ENCODE results near the gene TNFRSF12A.

Gene TNFRSF12A

GRCh38 chr16:2987286-2987685 lies 32.9 kb upstream of the TNFRSF12A start:
- Histone ChIP-seq H3K4me3 (ENCODE audit: low read depth, low read length) (no peak overlapping the region), H3K4me1 (ENCODE audit: control insufficient read depth, insufficient read depth, low read length) (peaks cover 51% of the 10 kb centered on the region), H3K27ac (ENCODE audit: low read depth, low read length) (no peak overlapping the region), H3K9ac (ENCODE audit: low read length) (no peak overlapping the region), H3K36me3 (ENCODE audit: control insufficient read depth, insufficient read depth, low read length) (no peaks in the 10 kb centered on the region), H3K9me3 (ENCODE audit: control insufficient read depth, insufficient read depth, low read depth, low read length) (no peaks in the 10 kb centered on the region), H3K27me3 (ENCODE audit: control insufficient read depth, insufficient read depth, low read length) (no peaks in the 10 kb centered on the region)

- Histone ChIP-seq H3K36me3 (ENCODE audit: control insufficient read depth, insufficient read depth, low read length) (no peaks in the 10 kb centered on the region), H3K27ac (ENCODE audit: low read depth, low read length) (no peak overlapping the region), H3K27me3 (ENCODE audit: control insufficient read depth, insufficient read depth, low read length) (no peaks in the 10 kb centered on the region), H3K4me3 (ENCODE audit: low read depth, low read length) (no peak overlapping the region), H3K4me1 (ENCODE audit: control insufficient read depth, insufficient read depth, low read length) (peaks cover 47% of the 10 kb centered on the region), H3K9me3 (ENCODE audit: control insufficient read depth, insufficient read depth, low read depth, low read length) (no peaks in the 10 kb centered on the region), H3K9ac (ENCODE audit: low read length) (no peak overlapping the region)
Observed at GRCh38 chr16:2987833-2988232, 32.3 kb upstream of the TNFRSF12A start.

- no peak overlapping the region for H3K9ac ChIP-seq (ENCODE audit: low read length)
- no peaks in the 10 kb centered on the region for H3K27me3 ChIP-seq (ENCODE audit: control insufficient read depth, insufficient read depth, low read length)
- no peaks in the 10 kb centered on the region for H3K36me3 ChIP-seq (ENCODE audit: control insufficient read depth, insufficient read depth, low read length)
- no peaks in the 10 kb centered on the region for H3K9me3 ChIP-seq (ENCODE audit: control insufficient read depth, insufficient read depth, low read depth, low read length)
- no peak overlapping the region for H3K4me3 ChIP-seq (ENCODE audit: low read depth, low read length)
- H3K27ac ChIP-seq (ENCODE audit: low read depth, low read length) = no peak overlapping the region
- H3K4me1 ChIP-seq (ENCODE audit: control insufficient read depth, insufficient read depth, low read length) = peaks cover 43% of the 10 kb centered on the region
Observed at GRCh38 chr16:2988590-2989099, 31.5 kb upstream of the TNFRSF12A start.

DNA sequence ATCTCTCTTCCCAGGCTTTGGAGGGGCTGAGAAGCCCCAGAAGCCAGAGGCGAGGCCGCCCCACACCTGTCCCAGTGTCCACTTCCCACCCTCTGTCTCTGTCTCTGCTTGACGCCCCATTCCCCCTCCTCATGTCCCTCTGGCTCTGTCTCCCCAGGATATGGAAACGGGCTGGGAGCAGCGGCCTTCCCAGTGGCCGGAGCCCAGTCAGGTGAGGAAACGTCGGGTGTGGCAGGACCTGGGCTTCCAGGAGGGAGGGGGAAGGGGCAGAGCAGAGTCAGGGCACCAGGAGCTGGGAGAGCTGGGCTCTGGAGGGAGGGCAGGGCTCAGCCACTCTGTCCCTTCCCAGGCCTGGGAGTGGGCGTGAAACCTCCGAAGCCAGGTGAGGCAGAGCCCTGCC lies 29.3 kb upstream of the TNFRSF12A start:
- no peak overlapping the region for H3K27ac ChIP-seq (ENCODE audit: low read depth, low read length)

GRCh38 chr16:2991566-2992261 lies 28.5 kb upstream of the TNFRSF12A start:
- no peak overlapping the region for H3K27ac ChIP-seq (ENCODE audit: low read depth, low read length)
- no peaks in the 10 kb centered on the region for H3K27me3 ChIP-seq (ENCODE audit: control insufficient read depth, insufficient read depth, low read length)
- no peaks in the 10 kb centered on the region for H3K36me3 ChIP-seq (ENCODE audit: control insufficient read depth, insufficient read depth, low read length)
- no peak overlapping the region for H3K9ac ChIP-seq (ENCODE audit: low read length)
- H3K9me3 ChIP-seq (ENCODE audit: control insufficient read depth, insufficient read depth, low read depth, low read length) = no peaks in the 10 kb centered on the region
- peaks cover 42% of the 10 kb centered on the region for H3K4me1 ChIP-seq (ENCODE audit: control insufficient read depth, insufficient read depth, low read length)
- H3K4me3 ChIP-seq (ENCODE audit: low read depth, low read length) = no peak overlapping the region

More for the DNA sequence above, 29.3 kb upstream of the TNFRSF12A start:
- peaks cover 40% of the 10 kb centered on the region for H3K4me1 ChIP-seq (ENCODE audit: control insufficient read depth, insufficient read depth, low read length)
- no peak overlapping the region for H3K4me3 ChIP-seq (ENCODE audit: low read depth, low read length)
- no peaks in the 10 kb centered on the region for H3K36me3 ChIP-seq (ENCODE audit: control insufficient read depth, insufficient read depth, low read length)
- H3K9me3 ChIP-seq (ENCODE audit: control insufficient read depth, insufficient read depth, low read depth, low read length) = no peaks in the 10 kb centered on the region
- no peaks in the 10 kb centered on the region for H3K27me3 ChIP-seq (ENCODE audit: control insufficient read depth, insufficient read depth, low read length)
- H3K9ac ChIP-seq (ENCODE audit: low read length) = no peak overlapping the region

GRCh38 chr16:2992383-2993081 lies 27.6 kb upstream of the TNFRSF12A start:
- Histone ChIP-seq H3K9ac (ENCODE audit: low read length) (no peak overlapping the region), H3K36me3 (ENCODE audit: control insufficient read depth, insufficient read depth, low read length) (no peaks in the 10 kb centered on the region), H3K4me3 (ENCODE audit: low read depth, low read length) (no peak overlapping the region), H3K27me3 (ENCODE audit: control insufficient read depth, insufficient read depth, low read length) (no peaks in the 10 kb centered on the region), H3K9me3 (ENCODE audit: control insufficient read depth, insufficient read depth, low read depth, low read length) (no peaks in the 10 kb centered on the region), H3K4me1 (ENCODE audit: control insufficient read depth, insufficient read depth, low read length) (peaks cover 43% of the 10 kb centered on the region), H3K27ac (ENCODE audit: low read depth, low read length) (no peak overlapping the region)

DNA sequence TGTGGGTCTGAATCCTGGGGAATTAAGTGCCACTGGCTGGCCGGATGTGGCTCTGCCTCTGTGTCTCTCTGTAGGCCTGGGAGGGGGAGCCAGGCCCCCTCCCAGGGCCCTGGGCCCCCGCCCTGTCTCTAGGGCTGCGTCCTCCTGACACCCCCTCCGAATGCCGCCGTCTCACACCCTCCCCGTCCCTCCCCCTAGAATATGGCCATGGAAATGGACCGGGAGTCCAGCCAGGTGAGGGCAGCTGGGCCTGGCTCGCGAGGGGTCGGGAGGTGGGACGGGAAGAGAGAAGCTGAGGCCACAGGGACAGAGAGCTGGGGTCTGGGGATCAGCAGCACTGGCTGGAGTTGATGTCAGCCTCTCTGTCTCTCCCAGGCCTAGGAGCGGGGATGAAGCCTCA lies 23.9 kb upstream of the TNFRSF12A start:
- no peaks in the 10 kb centered on the region for H3K36me3 ChIP-seq (ENCODE audit: control insufficient read depth, insufficient read depth, low read length)
- no peak overlapping the region for H3K9ac ChIP-seq (ENCODE audit: low read length)
- no peaks in the 10 kb centered on the region for H3K9me3 ChIP-seq (ENCODE audit: control insufficient read depth, insufficient read depth, low read depth, low read length)
- no peaks in the 10 kb centered on the region for H3K27me3 ChIP-seq (ENCODE audit: control insufficient read depth, insufficient read depth, low read length)
- H3K27ac ChIP-seq (ENCODE audit: low read depth, low read length) = no peak overlapping the region
- H3K4me3 ChIP-seq (ENCODE audit: low read depth, low read length) = no peak overlapping the region
- H3K4me1 ChIP-seq (ENCODE audit: control insufficient read depth, insufficient read depth, low read length) = peaks cover 12% of the 10 kb centered on the region

DNA sequence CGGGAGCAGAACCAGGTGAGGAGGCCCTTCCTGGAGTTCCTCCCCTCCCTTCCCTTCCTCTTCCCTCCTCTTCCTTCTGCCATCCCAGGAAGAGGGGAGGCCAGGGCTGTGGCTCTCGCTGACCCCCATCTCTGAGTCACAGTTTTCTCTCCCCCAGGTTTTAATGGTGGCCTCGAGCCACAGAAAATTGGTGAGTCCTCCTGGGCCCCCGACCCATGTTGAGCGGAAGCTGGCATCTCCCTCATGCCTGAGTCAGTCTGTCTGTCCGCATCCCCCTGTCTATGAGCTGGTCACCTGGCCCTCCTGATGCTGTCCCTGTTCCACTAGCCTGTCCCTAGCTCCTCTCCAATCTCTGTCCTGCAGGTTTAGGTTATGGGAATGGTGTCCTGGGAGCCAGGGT lies 20.2 kb upstream of the TNFRSF12A start:
- Histone ChIP-seq H3K27ac (ENCODE audit: low read depth, low read length) (no peak overlapping the region), H3K36me3 (ENCODE audit: control insufficient read depth, insufficient read depth, low read length) (no peaks in the 10 kb centered on the region), H3K4me1 (ENCODE audit: control insufficient read depth, insufficient read depth, low read length) (peaks cover 12% of the 10 kb centered on the region), H3K9ac (ENCODE audit: low read length) (no peak overlapping the region), H3K27me3 (ENCODE audit: control insufficient read depth, insufficient read depth, low read length) (peaks cover 3% of the 10 kb centered on the region; the same call in 1 of the 2 replicates), H3K4me3 (ENCODE audit: low read depth, low read length) (no peak overlapping the region), H3K9me3 (ENCODE audit: control insufficient read depth, insufficient read depth, low read depth, low read length) (no peaks in the 10 kb centered on the region)

GRCh38 chr16:3000540-3000939 lies 19.6 kb upstream of the TNFRSF12A start:
- Histone ChIP-seq H3K9me3 (ENCODE audit: control insufficient read depth, insufficient read depth, low read depth, low read length) (no peaks in the 10 kb centered on the region), H3K4me3 (ENCODE audit: low read depth, low read length) (no peak overlapping the region), H3K36me3 (ENCODE audit: control insufficient read depth, insufficient read depth, low read length) (no peaks in the 10 kb centered on the region), H3K27me3 (ENCODE audit: control insufficient read depth, insufficient read depth, low read length) (peaks cover 4% of the 10 kb centered on the region; the same call in 1 of the 2 replicates), H3K4me1 (ENCODE audit: control insufficient read depth, insufficient read depth, low read length) (peaks cover 12% of the 10 kb centered on the region), H3K27ac (ENCODE audit: low read depth, low read length) (no peak overlapping the region), H3K9ac (ENCODE audit: low read length) (no peak overlapping the region)

GRCh38 chr16:3001316-3001715 lies 18.9 kb upstream of the TNFRSF12A start:
- peaks cover 9% of the 10 kb centered on the region; the same call in 1 of the 2 replicates for H3K27me3 ChIP-seq (ENCODE audit: control insufficient read depth, insufficient read depth, low read length)
- peaks cover 19% of the 10 kb centered on the region for H3K4me1 ChIP-seq (ENCODE audit: control insufficient read depth, insufficient read depth, low read length)
- no peaks in the 10 kb centered on the region for H3K36me3 ChIP-seq (ENCODE audit: control insufficient read depth, insufficient read depth, low read length)
- H3K4me3 ChIP-seq (ENCODE audit: low read depth, low read length) = no peak overlapping the region
- H3K27ac ChIP-seq (ENCODE audit: low read depth, low read length) = no peak overlapping the region
- no peak overlapping the region for H3K9ac ChIP-seq (ENCODE audit: low read length)
- no peaks in the 10 kb centered on the region for H3K9me3 ChIP-seq (ENCODE audit: control insufficient read depth, insufficient read depth, low read depth, low read length)

GRCh38 chr16:3003582-3004270 lies 16.4 kb upstream of the TNFRSF12A start:
- Histone ChIP-seq H3K27me3 (ENCODE audit: control insufficient read depth, insufficient read depth, low read length) (peaks cover 13% of the 10 kb centered on the region; the same call in 1 of the 2 replicates), H3K4me1 (ENCODE audit: control insufficient read depth, insufficient read depth, low read length) (peaks cover 35% of the 10 kb centered on the region), H3K4me3 (ENCODE audit: low read depth, low read length) (no peak overlapping the region; the same call in 1 of the 2 replicates), H3K36me3 (ENCODE audit: control insufficient read depth, insufficient read depth, low read length) (no peaks in the 10 kb centered on the region), H3K27ac (ENCODE audit: low read depth, low read length) (no peak overlapping the region), H3K9me3 (ENCODE audit: control insufficient read depth, insufficient read depth, low read depth, low read length) (no peaks in the 10 kb centered on the region), H3K9ac (ENCODE audit: low read length) (no peak overlapping the region)

Data from HUES6 (cell line).